Myocyte (in vitro differentiated cells): ENCODE results near the gene TMEM167B. TPM values are rescaled to one million over a fixed set of nuclear protein-coding genes. Genes with fewer than 3 reads are reported as not detected.
"Not testable (repeated sequence)": the region's sequence is repeated elsewhere in the genome, so short reads cannot be mapped to it uniquely, and the experiment has no call there.

Experiments used
- DNase-seq: peaks from one replicate; pipeline ENCODE4 v3.0.0-alpha.2; 2012; ENCODE audit warnings: low read depth
- total RNA-seq: library from RNA; depleted of rRNA; stranded (reverse); fragments of >200 nt; gene quantifications from 2 replicates; pipeline ENCODE4 v1.2.3, GENCODE V29; 2014

The TMEM167B gene
- total RNA-seq, 1 donor from 2014 or later, result 30.5 TPM

DNA sequence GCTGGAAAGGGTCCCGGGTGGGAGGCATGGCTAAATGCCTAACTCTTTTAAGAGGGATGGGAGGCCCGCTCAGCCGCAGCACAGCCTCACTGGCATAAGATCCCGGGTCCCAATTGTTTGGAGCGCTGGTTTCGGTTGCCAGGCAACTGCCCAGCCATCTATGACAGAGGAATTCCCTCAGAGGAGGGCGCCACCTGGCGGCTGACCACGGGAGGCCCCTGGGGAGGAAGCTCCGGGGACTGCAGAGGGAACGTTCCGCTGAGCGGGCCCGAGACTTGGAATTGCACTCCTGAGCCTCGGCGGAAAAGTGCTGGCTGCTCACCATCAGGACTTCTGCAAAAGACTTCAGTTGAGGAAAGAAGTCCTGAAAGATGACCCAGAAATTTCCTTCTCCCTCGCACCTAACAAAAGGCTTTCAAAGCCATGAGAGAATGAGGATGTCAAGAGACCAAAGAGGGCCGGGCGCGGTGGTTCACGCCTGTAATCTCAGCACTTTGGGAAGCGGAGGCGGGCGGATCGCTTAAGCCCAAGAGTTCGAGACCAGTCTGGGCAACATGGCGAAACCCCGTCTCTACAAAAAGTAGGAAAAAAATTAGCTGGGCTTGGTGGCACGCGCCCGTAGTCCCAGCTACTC, 22.2 kb downstream of the TMEM167B start:
- DNase-seq, result peak; percentile 92

DNA sequence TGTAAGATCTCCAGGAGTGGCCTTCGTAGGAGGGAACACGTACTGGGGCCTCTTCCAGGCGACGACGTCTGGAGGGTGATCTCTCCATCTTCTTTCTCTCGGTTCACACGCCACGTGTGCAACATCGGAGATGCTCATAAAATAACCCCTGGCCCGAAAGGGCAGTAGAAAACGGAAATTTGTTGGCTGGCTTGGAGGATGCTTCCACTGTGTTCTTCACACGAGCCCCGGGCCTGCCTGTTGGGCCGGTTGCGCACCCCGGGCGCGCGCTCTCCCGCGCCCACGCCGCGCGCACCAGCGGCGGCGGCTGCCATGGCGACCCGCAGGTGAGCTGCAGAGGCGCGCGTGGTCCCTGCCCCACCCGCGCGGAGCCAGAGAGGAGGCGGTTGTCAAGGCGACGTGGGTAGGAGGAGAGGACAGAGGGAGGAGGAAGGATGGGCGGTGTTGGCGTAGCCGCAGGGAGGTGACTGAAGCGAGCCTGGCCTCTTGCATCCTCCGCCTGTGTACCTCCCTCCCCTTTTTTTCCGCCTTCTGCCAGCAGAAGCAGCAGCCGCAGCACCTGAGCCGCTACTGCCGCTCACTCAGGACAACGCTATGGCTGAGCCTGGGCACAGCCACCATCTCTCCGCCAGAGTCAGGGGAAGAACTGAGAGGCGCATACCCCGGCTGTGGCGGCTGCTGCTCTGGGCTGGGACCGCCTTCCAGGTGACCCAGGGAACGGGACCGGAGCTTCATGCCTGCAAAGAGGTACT, 23.2 kb downstream of the TMEM167B start, which contains the start of gene ELAPOR1:
ELAPOR1 (plus strand) TSS at position 526 of the 752 bp plus-strand sequence; CDS start at position 595, 69 bp downstream.
- no peak for DNase-seq

DNA sequence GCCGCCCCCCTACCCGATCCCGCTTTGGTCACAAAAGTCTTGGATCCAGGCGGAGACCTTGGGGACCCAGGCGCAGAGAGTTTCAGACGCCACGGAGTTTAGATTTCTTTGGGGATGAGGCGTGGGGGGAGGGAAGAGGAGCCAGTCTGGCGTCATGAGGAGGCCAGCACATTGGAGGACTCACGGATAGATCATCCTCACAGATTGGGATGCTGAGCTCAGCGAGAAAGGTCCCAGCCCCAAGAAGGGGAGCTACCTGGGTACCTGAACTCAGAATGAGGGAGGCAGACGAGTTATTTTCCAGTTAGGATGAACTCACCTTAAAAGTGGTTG, 23.7 kb downstream of the TMEM167B start:
- DNase-seq, result no peak

- DNase-seq, result no peak
Observed at GRCh38 chr1:109115685-109116084, 25.1 kb downstream of the TMEM167B start.

- DNase-seq, result no peak
Observed at GRCh38 chr1:109116286-109116685, 25.7 kb downstream of the TMEM167B start.

- DNase-seq, result no peak
Observed at GRCh38 chr1:109118089-109118488, 27.5 kb downstream of the TMEM167B start.

DNA sequence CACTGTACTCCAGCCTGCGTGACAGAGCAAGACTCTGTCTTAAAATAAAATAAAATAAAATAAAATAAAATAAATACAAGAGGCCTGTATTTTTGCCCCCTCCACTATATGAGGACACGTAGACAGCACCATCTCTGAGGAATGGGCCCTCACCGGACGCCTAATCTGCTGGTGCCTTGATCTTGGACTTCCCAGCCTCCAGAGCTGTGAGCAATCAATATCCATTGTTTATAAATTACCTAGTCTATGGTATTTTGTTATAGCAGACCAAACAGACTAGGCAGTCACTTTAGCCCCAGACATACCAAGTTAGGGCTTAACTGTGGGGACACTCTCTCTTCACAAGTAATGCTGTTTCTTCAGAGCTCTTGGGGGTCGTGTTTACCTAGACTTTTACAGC, 29.8 kb downstream of the TMEM167B start:
- DNase-seq, result no peak

DNA sequence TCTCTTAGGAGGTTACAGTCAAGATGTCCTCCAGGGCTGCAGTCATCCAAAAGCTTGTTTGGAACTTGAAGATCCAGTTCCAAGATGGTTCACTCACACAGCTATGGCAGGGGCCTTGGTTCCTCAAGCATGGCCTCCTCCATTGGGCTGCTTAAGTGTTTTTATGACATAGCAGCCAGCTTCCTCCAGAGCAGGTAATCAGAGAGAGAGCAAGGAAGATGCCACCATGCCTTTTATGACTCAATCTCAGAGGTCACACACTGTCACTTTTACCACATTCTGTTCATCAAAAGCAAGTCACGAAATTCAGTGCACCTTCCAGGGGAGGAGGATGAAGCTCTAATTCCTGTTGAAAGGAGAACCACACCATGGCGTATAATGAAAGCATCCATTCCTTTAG, 40.5 kb downstream of the TMEM167B start:
- DNase-seq, result no peak

DNA sequence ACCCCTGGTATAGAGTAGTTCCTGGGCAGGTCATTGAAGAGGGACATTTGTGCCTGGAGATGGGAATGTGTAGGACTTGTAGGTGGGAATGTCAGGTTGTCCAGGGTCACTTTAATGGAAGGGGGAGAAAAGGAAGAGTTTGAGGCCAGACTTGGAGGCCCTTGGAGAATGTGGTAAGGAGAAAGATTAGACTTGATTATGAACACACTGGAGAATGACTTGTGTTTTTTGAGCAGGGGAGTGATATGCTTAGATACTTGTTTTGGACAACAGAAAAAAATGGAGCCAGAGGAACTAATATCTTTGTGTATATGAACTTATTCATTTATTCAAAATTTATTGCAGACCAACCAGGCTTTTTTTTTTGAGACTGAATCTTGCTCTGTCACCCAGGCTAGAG, 41.2 kb downstream of the TMEM167B start:
- no peak for DNase-seq

- DNase-seq, result no peak
Observed at GRCh38 chr1:109133002-109133706, 42.6 kb downstream of the TMEM167B start.

GRCh38 chr1:109133815-109134214, 43.3 kb downstream of the TMEM167B start:
- no peak for DNase-seq

GRCh38 chr1:109134423-109134822, 43.9 kb downstream of the TMEM167B start:
- no peak for DNase-seq

DNA sequence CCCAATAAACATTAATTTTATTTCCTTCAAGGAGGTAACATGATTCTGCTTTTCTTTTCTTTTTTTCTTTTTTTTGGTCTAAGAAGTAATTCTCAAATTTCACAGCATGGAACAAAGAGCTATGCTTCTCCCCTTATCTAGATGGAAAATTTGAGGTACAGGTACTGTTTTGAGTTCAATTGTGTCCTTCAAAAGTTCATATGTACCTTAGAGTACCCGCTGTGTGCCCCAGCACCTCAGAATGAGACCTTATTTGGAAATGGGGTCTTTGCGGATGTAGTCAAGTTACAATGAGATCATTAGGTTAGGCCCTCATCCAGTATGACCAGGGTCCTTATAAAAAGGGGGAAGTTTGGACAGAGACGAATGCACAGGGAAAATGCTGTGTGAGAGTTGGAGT, 45.4 kb downstream of the TMEM167B start:
- DNase-seq, result no peak

- DNase-seq, result no peak
Observed at GRCh38 chr1:109136766-109137165, 46.2 kb downstream of the TMEM167B start.

- DNase-seq, result no peak
Observed at GRCh38 chr1:109137958-109138357, 47.4 kb downstream of the TMEM167B start.

GRCh38 chr1:109138358-109138757, 47.8 kb downstream of the TMEM167B start:
- DNase-seq, result no peak

GRCh38 chr1:109140392-109140791, 49.8 kb downstream of the TMEM167B start:
- DNase-seq, result no peak

GRCh38 chr1:109142260-109142659, 51.7 kb downstream of the TMEM167B start:
- no peak for DNase-seq

- DNase-seq, result not testable (repeated sequence)
Observed at GRCh38 chr1:109142725-109143124, 52.2 kb downstream of the TMEM167B start.
